Natural killer cell (primary cell): Measurements from ENCODE around the gene PRDX6. TPM values are rescaled to one million over a fixed set of nuclear protein-coding genes. Genes with fewer than 3 reads are reported as not detected.
A peak's percentile ranks its signal among the peaks of the same experiment; 100 is the strongest.

ENCODE experiments used
- ATAC-seq, 3 donors: fragments of 150-1000 bp in 2 of 3; fragments of 200-7000 bp in 1 of 3; cut with Tn5 transposase; 1 replicate in 1 of 3; 2 replicates in 2 of 3; pipeline ENCODE4 v1.10.0; 2021; ENCODE audit warnings: mild to moderate bottlenecking in 2 of 3, moderate library complexity in 2 of 3
- DNase-seq, 2 donors: peaks; one replicate each; pipeline versions ENCODE4 v3.0.0 to v3.0.0-alpha.2; 2013 to 2021; ENCODE audit warnings: mixed read lengths in 1 of 2
- H3K27ac ChIP-seq: one replicate; pipeline ENCODE4 v1.5.1; 2013; ENCODE audit warnings: mild to moderate bottlenecking, low read length
- H3K27me3 ChIP-seq: one replicate; pipeline ENCODE4 v1.6.1; 2013; ENCODE audit warnings: low read length; ENCODE audit not compliant: control insufficient read depth, insufficient read depth
- H3K36me3 ChIP-seq: one replicate; pipeline ENCODE4 v1.6.1; 2013; ENCODE audit warnings: low read length; ENCODE audit not compliant: control insufficient read depth, insufficient read depth
- H3K4me1 ChIP-seq: one replicate; pipeline ENCODE4 v1.6.1; 2013; ENCODE audit warnings: low read length; ENCODE audit not compliant: control insufficient read depth, insufficient read depth
- H3K4me3 ChIP-seq: one replicate; pipeline ENCODE4 v1.5.1; 2013; ENCODE audit warnings: low read length
- H3K9me3 ChIP-seq: one replicate; pipeline ENCODE4 v1.6.1; 2013; ENCODE audit warnings: low read length; ENCODE audit not compliant: control insufficient read depth, insufficient read depth
- H3K27ac Mint-ChIP-seq, 2 donors: one replicate each; pipeline ENCODE4 v1.8.0; 2022; ENCODE audit warnings: mild to moderate bottlenecking in 2 of 2, mixed read lengths in 2 of 2, moderate library complexity in 1 of 2
- H3K27me3 Mint-ChIP-seq, 2 donors: one replicate each; pipeline ENCODE4 v1.8.0; 2022; ENCODE audit warnings: low read depth in 2 of 2, mixed read lengths in 2 of 2
- H3K36me3 Mint-ChIP-seq: one replicate; pipeline ENCODE4 v1.8.0; 2022; ENCODE audit warnings: mixed read lengths
- H3K4me1 Mint-ChIP-seq, 2 donors: one replicate each; pipeline ENCODE4 v1.8.0; 2022; ENCODE audit warnings: mixed read lengths in 2 of 2
- H3K4me3 Mint-ChIP-seq: one replicate; pipeline ENCODE4 v1.8.0; 2022; ENCODE audit warnings: mild to moderate bottlenecking, moderate library complexity, mixed read lengths
- H3K9me3 Mint-ChIP-seq, 2 donors: one replicate each; pipeline ENCODE4 v1.8.0; 2022; ENCODE audit warnings: mixed read lengths in 2 of 2
- WGBS: methylation state at CpG from one replicate; pipeline ENCODE4 v1.1.7; 2013; ENCODE audit warnings: missing lambda C conversion rate; ENCODE audit not compliant: insufficient coverage; 5-methylcytosine and 5-hydroxymethylcytosine counted together
- intact Hi-C: fragments of 100-400 bp; cut with micrococcal nuclease; formaldehyde crosslinking; loops from one replicate; pipeline ENCODE4 v1.14.2; 2022
- total RNA-seq, 4 donors: library from RNA; stranded (reverse); fragments of 120-200 nt in 1 of 4; gene quantifications; one replicate each; pipeline versions ENCODE4 v1.2.3 to v1.2.4, GENCODE V29; 2013 to 2022
- TF ChIP-seq, protein P1 (sequence below): fragments of 200-600 bp; IDR thresholded peaks from one replicate; pipeline ENCODE4 v1.8.0; 2022; ENCODE audit warnings: antibody characterized with exemption

Gene PRDX6
- total RNA-seq, 3 donors from 2014 or later (not counting 1 experiment from before 2014, with no cell fraction given): 95.2 to 99.9 (median 99.9) TPM

DNA sequence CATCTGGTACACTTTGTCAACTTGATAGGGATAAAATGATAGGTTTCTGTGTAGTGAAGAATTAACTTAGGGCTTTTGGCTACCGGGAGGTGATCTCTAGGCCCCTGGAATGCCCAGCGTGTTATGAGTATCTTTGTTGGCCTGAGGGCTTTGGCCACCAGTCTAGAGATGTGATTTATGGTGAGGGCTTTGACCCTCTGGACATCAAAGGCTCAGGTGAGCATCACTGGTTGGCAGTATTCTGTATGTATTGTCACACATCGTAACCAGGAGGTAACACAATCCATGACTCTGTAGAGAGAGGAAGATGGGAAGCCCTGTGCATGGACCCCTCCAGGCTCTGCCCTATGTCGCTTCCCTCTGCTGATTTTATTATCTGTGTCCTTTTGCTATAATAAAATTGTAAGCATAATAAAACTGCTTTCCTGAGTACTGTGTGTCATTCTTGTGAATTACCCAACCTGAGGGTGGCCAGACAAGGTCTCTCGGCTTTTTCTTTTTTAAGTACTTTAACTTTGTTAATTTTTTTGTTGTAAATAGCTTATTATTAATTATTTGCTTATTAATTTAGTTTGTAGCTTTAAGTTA, 40.2 kb upstream of the PRDX6 start:
- Histone ChIP-seq H3K9me3 (no peaks in the 10 kb centered on the region), H3K27me3 (no peaks in the 10 kb centered on the region), H3K27ac (no peak overlapping the region), H3K4me1 (peaks cover 8% of the 10 kb centered on the region), H3K36me3 (no peaks in the 10 kb centered on the region), H3K4me3 (no peak overlapping the region)
- WGBS: 99% methylated on average over 5 of the region's 5 CpGs
- no peaks in the 10 kb centered on the region for H3K27me3 Mint-ChIP-seq
- H3K4me3 Mint-ChIP-seq: no peak overlapping the region
- no peak for DNase-seq
- H3K9me3 Mint-ChIP-seq: no peaks in the 10 kb centered on the region
- peaks cover 15 to 19% of the 10 kb centered on the region in 2 donors for H3K4me1 Mint-ChIP-seq
- ATAC-seq: no peak
- H3K36me3 Mint-ChIP-seq: peaks cover 11% of the 10 kb centered on the region
- intact Hi-C loops: loop anchor here (10.0 kb wide), 1 partner anchor 278 kb away; the partner anchor contains the start of gene KLHL20
- H3K27ac Mint-ChIP-seq: no peak overlapping the region
- TF ChIP-seq, protein P1, sequence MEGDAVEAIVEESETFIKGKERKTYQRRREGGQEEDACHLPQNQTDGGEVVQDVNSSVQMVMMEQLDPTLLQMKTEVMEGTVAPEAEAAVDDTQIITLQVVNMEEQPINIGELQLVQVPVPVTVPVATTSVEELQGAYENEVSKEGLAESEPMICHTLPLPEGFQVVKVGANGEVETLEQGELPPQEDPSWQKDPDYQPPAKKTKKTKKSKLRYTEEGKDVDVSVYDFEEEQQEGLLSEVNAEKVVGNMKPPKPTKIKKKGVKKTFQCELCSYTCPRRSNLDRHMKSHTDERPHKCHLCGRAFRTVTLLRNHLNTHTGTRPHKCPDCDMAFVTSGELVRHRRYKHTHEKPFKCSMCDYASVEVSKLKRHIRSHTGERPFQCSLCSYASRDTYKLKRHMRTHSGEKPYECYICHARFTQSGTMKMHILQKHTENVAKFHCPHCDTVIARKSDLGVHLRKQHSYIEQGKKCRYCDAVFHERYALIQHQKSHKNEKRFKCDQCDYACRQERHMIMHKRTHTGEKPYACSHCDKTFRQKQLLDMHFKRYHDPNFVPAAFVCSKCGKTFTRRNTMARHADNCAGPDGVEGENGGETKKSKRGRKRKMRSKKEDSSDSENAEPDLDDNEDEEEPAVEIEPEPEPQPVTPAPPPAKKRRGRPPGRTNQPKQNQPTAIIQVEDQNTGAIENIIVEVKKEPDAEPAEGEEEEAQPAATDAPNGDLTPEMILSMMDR: no peak

GRCh38 chr1:173438675-173439074, 38.5 kb upstream of the PRDX6 start:
- H3K4me3 Mint-ChIP-seq: no peak overlapping the region
- intact Hi-C loops: loop anchor here (10.0 kb wide), 1 partner anchor 276 kb away; the partner anchor contains the start of gene KLHL20
- WGBS: 100% methylated on average over 1 of the region's 2 CpGs
- Histone ChIP-seq H3K36me3 (no peaks in the 10 kb centered on the region), H3K9me3 (no peaks in the 10 kb centered on the region), H3K4me3 (no peak overlapping the region), H3K27me3 (no peaks in the 10 kb centered on the region), H3K27ac (no peak overlapping the region), H3K4me1 (peaks cover 3% of the 10 kb centered on the region)
- TF ChIP-seq, protein P1: no peak
- no peak overlapping the region for H3K27ac Mint-ChIP-seq
- no peaks in the 10 kb centered on the region for H3K9me3 Mint-ChIP-seq
- H3K27me3 Mint-ChIP-seq: no peaks in the 10 kb centered on the region
- no peak for DNase-seq
- H3K36me3 Mint-ChIP-seq: peaks cover 11% of the 10 kb centered on the region
- ATAC-seq: no peak
- H3K4me1 Mint-ChIP-seq: peaks cover 13 to 15% of the 10 kb centered on the region in 2 donors

GRCh38 chr1:173440430-173440829, 36.7 kb upstream of the PRDX6 start:
- H3K36me3 ChIP-seq: no peaks in the 10 kb centered on the region
- no peak overlapping the region for H3K4me3 Mint-ChIP-seq
- WGBS: no CpG with 5 or more reads among the region's 1 CpG
- no peak for ATAC-seq
- DNase-seq: no peak
- no peaks in the 10 kb centered on the region for H3K9me3 Mint-ChIP-seq
- H3K4me3 ChIP-seq: no peak overlapping the region
- no peaks in the 10 kb centered on the region for H3K4me1 ChIP-seq
- H3K27me3 ChIP-seq: no peaks in the 10 kb centered on the region
- peaks cover 1% of the 10 kb centered on the region for H3K9me3 ChIP-seq
- H3K27ac Mint-ChIP-seq: no peak overlapping the region
- H3K27me3 Mint-ChIP-seq: no peaks in the 10 kb centered on the region
- H3K4me1 Mint-ChIP-seq: peaks cover 12 to 17% of the 10 kb centered on the region in 2 donors
- intact Hi-C loops: no loop called here
- no peak overlapping the region for H3K27ac ChIP-seq
- TF ChIP-seq, protein P1: no peak
- H3K36me3 Mint-ChIP-seq: peaks cover 11% of the 10 kb centered on the region

GRCh38 chr1:173444757-173445156, 32.4 kb upstream of the PRDX6 start:
- no peak overlapping the region for H3K27ac ChIP-seq
- peaks cover 25 to 35% of the 10 kb centered on the region in 2 donors for H3K4me1 Mint-ChIP-seq
- H3K27me3 ChIP-seq: no peaks in the 10 kb centered on the region
- H3K4me3 ChIP-seq: no peak overlapping the region
- no peaks in the 10 kb centered on the region for H3K9me3 Mint-ChIP-seq
- no peaks in the 10 kb centered on the region for H3K27me3 Mint-ChIP-seq
- WGBS: 57% methylated on average over 1 of the region's 1 CpG
- peaks cover 4% of the 10 kb centered on the region for H3K9me3 ChIP-seq
- H3K36me3 Mint-ChIP-seq: peaks cover 13% of the 10 kb centered on the region
- TF ChIP-seq, protein P1: no peak
- intact Hi-C loops: no loop called here
- no peak overlapping the region for H3K27ac Mint-ChIP-seq
- DNase-seq (peak in 1 of 2 donors; percentile 57), ATAC-seq (no peak)
- H3K4me1 ChIP-seq: no peaks in the 10 kb centered on the region
- no peaks in the 10 kb centered on the region for H3K36me3 ChIP-seq
- no peak overlapping the region for H3K4me3 Mint-ChIP-seq
